ENCODE data around the gene AFMID. TPM values are rescaled to one million over a fixed set of nuclear protein-coding genes. Genes with fewer than 3 reads are reported as not detected.

The AFMID gene
- total and polyA plus RNA-seq, 9 of the 15 experiments (the other 6 are each of a cell fraction or from before 2014, with no cell fraction given) = 62.1 to 188 (median 74.4) TPM

- no peak for TF ChIP-seq MNT (conservative IDR thresholded peaks at IDR 0.05)
- no peak for TF ChIP-seq LCOR (CRISPR knock-in tag; IDR thresholded peaks at IDR 0.05)
- TF ChIP-seq RUNX1 (IDR thresholded peaks at IDR 0.05; ENCODE audit: low read depth) = no peak
- no peak for TF ChIP-seq ERF (CRISPR knock-in tag; IDR thresholded peaks at IDR 0.05)
- TF ChIP-seq CEBPZ (IDR thresholded peaks at IDR 0.05; ENCODE audit: borderline replicate concordance, low read depth, low read length) = no peak
- no peak for TF ChIP-seq CREB1 (IDR thresholded peaks at IDR 0.05)
- peak; percentile 4; the same call in 1 of the 2 replicates for TF ChIP-seq CREB1 (CRISPR knock-in tag; IDR thresholded peaks at IDR 0.05)
- TF ChIP-seq FIP1L1 (IDR thresholded peaks at IDR 0.05; ENCODE audit: low read depth, low read length, poor library complexity, severe bottlenecking) = no peak
- TF ChIP-seq, protein P1, sequence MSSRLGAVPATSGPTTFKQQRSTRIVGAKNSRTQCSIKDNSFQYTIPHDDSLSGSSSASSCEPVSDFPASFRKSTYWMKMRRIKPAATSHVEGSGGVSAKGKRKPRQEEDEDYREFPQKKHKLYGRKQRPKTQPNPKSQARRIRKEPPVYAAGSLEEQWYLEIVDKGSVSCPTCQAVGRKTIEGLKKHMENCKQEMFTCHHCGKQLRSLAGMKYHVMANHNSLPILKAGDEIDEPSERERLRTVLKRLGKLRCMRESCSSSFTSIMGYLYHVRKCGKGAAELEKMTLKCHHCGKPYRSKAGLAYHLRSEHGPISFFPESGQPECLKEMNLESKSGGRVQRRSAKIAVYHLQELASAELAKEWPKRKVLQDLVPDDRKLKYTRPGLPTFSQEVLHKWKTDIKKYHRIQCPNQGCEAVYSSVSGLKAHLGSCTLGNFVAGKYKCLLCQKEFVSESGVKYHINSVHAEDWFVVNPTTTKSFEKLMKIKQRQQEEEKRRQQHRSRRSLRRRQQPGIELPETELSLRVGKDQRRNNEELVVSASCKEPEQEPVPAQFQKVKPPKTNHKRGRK (tag; IDR thresholded peaks at IDR 0.05) = no peak
- TF ChIP-seq TFAP4 (CRISPR knock-in tag; IDR thresholded peaks at IDR 0.05; ENCODE audit: borderline replicate concordance) = peak; percentile 61; the same call in 1 of the 2 replicates
- no peak for TF ChIP-seq RBM39 (optimal IDR thresholded peaks at IDR 0.05; ENCODE audit: low read depth, low read length)
- TF ChIP-seq JUN (IDR thresholded peaks at IDR 0.05; ENCODE audit: borderline replicate concordance, low read depth, low read length) = 0 out of 2 replicates have a peak, but pooled peaks have one; percentile 47
- TF ChIP-seq JUN (CRISPR knock-in tag; IDR thresholded peaks at IDR 0.05; ENCODE audit: borderline replicate concordance) = no peak
- no peak for TF ChIP-seq ZNF311 (CRISPR knock-in tag; IDR thresholded peaks at IDR 0.05)
- no peak for TF ChIP-seq RHOXF2B (CRISPR knock-in tag; conservative IDR thresholded peaks at IDR 0.05)
- TF ChIP-seq ATF3 (IDR thresholded peaks at IDR 0.05) = peak; percentile 65
- TF ChIP-seq ATF3 (CRISPR knock-in tag; conservative IDR thresholded peaks at IDR 0.05) = no peak
- no peak for TF ChIP-seq DLX4 (CRISPR knock-in tag; IDR thresholded peaks at IDR 0.05)
Observed at GRCh38 chr17:78142119-78142861, 44.9 kb upstream of the AFMID start (continued).
